Cardiac muscle cell (in vitro differentiated cells and primary cell): Measurements from ENCODE around the gene RALGPS1. TPM values are rescaled to one million over a fixed set of nuclear protein-coding genes. Genes with fewer than 3 reads are reported as not detected.

Experiments
- DNase-seq, 2 donors: peaks; one replicate each; pipeline versions ENCODE4 v3.0.0 to v3.0.0-alpha.2; 2010 to 2017; ENCODE audit warnings: low read depth in 1 of 2, low spot score in 1 of 2
- H3K27ac ChIP-seq: fragments of 200-600 bp; sonication (generic); 2 replicates; pipeline ENCODE4 v1.5.1; 2016
- H3K27me3 ChIP-seq: fragments of 200-600 bp; sonication (generic); 2 replicates; pipeline ENCODE4 v1.6.0; 2016; ENCODE audit warnings: control low read depth
- H3K36me3 ChIP-seq: fragments of 200-600 bp; sonication (generic); 2 replicates; pipeline ENCODE4 v1.5.1; 2016; ENCODE audit warnings: control low read depth
- H3K4me1 ChIP-seq: fragments of 200-600 bp; sonication (generic); 2 replicates; pipeline ENCODE4 v1.8.1; 2017; ENCODE audit warnings: low read depth, mild to moderate bottlenecking, mixed run types
- H3K4me3 ChIP-seq: fragments of 200-600 bp; sonication (generic); 2 replicates; pipeline ENCODE4 v1.5.1; 2016; ENCODE audit warnings: mild to moderate bottlenecking
- H3K9me3 ChIP-seq: fragments of 200-600 bp; sonication (generic); 2 replicates; pipeline ENCODE4 v1.5.1; 2017; ENCODE audit warnings: low read depth, mild to moderate bottlenecking, control low read depth
- polyA plus RNA-seq: library from polyadenylated mRNA; unstranded; fragments of >200 nt; fragmentation: Nextera tagmentation; extraction: Ambion mirVana; gene quantifications from 2 replicates; pipeline ENCODE4 v1.2.1, GENCODE V29; 2016
- total RNA-seq: library from RNA; depleted of rRNA; stranded (reverse); fragments of >200 nt; gene quantifications from 2 replicates; pipeline ENCODE4 v1.2.3, GENCODE V29; 2016
- TF ChIP-seq, protein P1 (sequence below): IDR thresholded peaks from 2 replicates; pipeline ENCODE4 v1.5.1; 2012; ENCODE audit warnings: low read depth, mild to moderate bottlenecking, low read length

The RALGPS1 gene
- total and polyA plus RNA-seq, 2 experiments from 2014 or later: 14.1 to 16.1 TPM

DNA sequence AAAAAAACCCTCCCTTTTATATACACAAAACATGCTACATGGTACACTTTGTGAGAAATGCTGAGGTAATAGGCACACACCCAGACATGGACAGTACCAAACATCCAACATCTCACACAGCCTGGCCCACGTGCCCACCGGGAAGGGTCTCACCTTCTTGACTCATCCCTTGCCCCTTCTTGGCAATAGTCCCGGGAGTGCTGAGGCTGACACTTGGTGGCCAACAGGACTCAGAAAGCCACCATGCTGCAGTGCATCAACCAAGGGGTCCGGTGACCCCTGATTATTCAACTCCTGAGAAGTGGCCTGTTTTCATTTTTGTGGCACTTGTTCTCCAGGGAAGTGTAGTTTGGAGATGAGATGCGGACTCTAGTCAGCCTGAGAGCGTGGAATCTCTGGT is 172.8 kb downstream of the RALGPS1 start:
- H3K36me3 ChIP-seq: no peaks in the 10 kb centered on the region
- no peak overlapping the region for H3K27ac ChIP-seq
- no peaks in the 10 kb centered on the region for H3K4me1 ChIP-seq
- TF ChIP-seq, protein P1, sequence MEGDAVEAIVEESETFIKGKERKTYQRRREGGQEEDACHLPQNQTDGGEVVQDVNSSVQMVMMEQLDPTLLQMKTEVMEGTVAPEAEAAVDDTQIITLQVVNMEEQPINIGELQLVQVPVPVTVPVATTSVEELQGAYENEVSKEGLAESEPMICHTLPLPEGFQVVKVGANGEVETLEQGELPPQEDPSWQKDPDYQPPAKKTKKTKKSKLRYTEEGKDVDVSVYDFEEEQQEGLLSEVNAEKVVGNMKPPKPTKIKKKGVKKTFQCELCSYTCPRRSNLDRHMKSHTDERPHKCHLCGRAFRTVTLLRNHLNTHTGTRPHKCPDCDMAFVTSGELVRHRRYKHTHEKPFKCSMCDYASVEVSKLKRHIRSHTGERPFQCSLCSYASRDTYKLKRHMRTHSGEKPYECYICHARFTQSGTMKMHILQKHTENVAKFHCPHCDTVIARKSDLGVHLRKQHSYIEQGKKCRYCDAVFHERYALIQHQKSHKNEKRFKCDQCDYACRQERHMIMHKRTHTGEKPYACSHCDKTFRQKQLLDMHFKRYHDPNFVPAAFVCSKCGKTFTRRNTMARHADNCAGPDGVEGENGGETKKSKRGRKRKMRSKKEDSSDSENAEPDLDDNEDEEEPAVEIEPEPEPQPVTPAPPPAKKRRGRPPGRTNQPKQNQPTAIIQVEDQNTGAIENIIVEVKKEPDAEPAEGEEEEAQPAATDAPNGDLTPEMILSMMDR: no peak
- no peaks in the 10 kb centered on the region for H3K27me3 ChIP-seq
- H3K4me3 ChIP-seq: no peak overlapping the region
- no peaks in the 10 kb centered on the region for H3K9me3 ChIP-seq
- no peak for DNase-seq

DNA sequence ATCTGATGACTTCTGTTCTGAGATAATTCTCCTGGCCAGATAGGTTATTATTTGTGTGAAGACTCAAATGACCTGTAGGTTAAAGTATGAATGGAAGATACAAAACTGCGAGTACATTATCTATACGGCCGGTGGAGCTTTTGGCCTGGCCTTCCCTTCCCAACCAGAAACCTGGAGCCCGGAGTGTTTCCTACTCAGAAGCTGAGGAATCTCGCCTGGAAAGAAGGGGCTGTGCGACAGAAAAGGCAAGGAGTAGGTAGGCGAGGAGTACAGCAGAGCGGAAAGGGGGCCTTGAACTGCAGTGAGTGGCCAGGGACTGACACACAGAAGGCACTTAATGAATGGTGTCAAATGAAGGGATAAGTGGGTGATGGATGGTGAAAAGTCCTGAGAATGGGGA is 173.3 kb downstream of the RALGPS1 start:
- Histone ChIP-seq H3K27ac (no peak overlapping the region), H3K4me1 (no peaks in the 10 kb centered on the region), H3K9me3 (no peaks in the 10 kb centered on the region), H3K27me3 (no peaks in the 10 kb centered on the region), H3K36me3 (no peaks in the 10 kb centered on the region), H3K4me3 (no peak overlapping the region)
- TF ChIP-seq, protein P1: no peak
- DNase-seq: no peak

DNA sequence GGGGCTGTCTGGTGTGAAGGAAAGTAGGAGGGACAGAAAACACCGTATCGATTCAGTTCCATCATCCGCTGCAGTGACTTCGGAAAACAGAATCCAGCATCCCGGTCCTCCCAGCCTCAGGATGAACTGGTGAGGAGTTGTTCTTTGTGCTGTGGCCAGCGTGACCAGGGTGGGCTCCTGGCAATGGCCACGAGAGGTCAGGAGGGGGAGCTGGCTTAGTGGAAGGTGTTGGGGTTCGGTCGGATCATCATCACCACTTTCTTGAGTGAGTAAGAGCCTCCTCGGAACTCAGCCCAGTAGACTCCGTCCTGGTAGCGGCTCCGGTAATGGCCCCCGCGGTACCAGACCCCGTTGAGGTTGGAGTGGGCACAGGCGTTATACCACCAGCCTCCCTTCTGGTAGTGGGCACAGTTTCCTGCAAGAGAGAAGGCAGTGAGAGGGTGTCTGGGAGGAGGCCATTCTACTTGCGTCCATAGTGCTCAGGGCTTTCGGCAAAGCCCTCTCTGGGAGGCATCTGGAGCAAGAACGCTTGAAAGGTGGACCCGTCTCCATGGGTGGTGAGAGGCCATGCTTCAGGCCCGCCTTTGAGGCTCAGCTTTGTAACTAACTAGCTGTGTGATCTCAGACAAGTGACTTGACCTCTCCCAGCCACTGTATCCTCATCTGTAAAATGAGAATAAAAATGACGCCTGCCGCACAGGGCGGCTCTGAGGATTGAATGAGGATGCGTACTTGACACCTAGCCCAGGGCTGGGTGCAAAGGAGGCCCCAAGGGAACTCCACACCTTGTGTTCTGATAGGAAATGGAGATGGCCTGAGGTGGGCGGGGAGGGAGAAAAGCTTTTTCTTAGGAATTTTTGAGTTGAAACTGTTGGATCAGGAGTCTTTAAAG is 174.4 kb downstream of the RALGPS1 start:
- no peaks in the 10 kb centered on the region for H3K4me1 ChIP-seq
- no peak overlapping the region for H3K27ac ChIP-seq
- TF ChIP-seq, protein P1: no peak
- no peak for DNase-seq
- H3K9me3 ChIP-seq: no peaks in the 10 kb centered on the region
- no peaks in the 10 kb centered on the region for H3K27me3 ChIP-seq
- H3K36me3 ChIP-seq: no peaks in the 10 kb centered on the region
- H3K4me3 ChIP-seq: no peak overlapping the region

DNA sequence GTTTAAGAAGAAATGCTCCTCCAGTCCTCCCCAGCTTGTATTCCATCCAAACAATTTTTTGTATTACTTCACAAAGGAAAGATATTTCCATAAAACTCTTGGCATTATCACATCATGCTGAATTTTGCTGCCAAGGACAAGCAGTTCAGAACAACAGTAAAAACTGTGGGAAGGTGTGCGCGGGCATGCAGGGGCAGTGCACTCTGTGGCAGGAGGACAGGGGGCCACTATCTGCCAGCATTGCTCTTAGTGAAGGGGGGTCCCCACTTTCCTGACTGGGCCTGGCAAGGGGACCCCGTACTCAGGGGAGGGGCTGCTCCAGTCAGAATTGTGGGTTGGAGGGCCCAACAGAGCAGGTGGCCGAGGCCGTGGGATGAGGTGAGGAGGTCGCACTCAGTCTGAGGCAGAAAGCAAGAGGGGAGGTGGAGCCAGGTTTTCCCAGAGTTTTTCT is 175.1 kb downstream of the RALGPS1 start:
- Histone ChIP-seq H3K9me3 (no peaks in the 10 kb centered on the region), H3K36me3 (no peaks in the 10 kb centered on the region), H3K27me3 (no peaks in the 10 kb centered on the region)

DNA sequence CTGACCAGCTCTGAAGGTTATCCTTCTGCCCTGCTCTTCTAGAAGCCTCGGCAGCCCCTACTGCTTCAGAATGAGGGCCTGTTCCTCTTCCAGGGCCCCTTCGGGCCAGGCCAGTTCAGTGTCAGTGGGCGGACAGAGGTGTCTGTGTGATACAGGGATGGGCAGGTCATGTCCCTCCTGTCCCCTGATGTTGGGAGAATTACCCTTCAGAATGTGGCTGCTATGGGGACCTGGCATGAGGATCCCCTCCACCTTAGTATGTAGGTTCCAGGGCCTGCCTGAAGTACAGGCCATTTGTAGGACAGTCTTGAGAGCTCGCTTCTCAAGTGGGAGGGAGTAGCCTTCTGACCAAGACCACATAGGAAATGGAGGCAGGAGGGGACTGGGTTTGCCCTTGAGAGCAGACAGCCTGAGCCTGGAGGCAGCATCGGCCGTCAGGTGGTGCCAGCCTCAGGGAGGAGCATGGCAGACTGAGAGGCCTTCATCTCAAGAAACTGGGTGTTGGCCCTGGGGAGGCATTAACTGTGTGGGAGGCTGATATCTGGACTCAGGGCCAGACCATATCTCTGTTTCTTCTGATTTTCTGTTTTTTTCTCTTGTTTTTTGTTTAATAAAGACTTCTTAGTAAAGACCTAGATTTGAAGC is 175.9 kb downstream of the RALGPS1 start:
- TF ChIP-seq, protein P1: no peak
- no peak overlapping the region for H3K27ac ChIP-seq
- H3K27me3 ChIP-seq: no peaks in the 10 kb centered on the region
- DNase-seq: no peak
- H3K4me1 ChIP-seq: no peaks in the 10 kb centered on the region
- H3K4me3 ChIP-seq: no peak overlapping the region
- no peaks in the 10 kb centered on the region for H3K36me3 ChIP-seq
- no peaks in the 10 kb centered on the region for H3K9me3 ChIP-seq

More for the DNA sequence above, 175.1 kb downstream of the RALGPS1 start:
- Histone ChIP-seq H3K4me1 (no peaks in the 10 kb centered on the region), H3K27ac (no peak overlapping the region), H3K4me3 (no peak overlapping the region)
- TF ChIP-seq, protein P1: no peak
- no peak for DNase-seq
